T47D (cell line): ENCODE measurements around the gene ALMS1.
"Not testable (repeated sequence)": the region's sequence is repeated elsewhere in the genome, so short reads cannot be mapped to it uniquely, and the experiment has no call there.

Experiments
- DNase-seq, 2 experiments: peaks; one replicate each; pipeline versions ENCODE4 v3.0.0 to v3.0.0-alpha.2; 2011 to 2012; ENCODE audit warnings: low read depth in 1 of 2, low spot score in 1 of 2
- JUND ChIP-seq: IDR thresholded peaks from 2 replicates; pipeline ENCODE4 v1.6.1; 2012; ENCODE audit warnings: low read depth
- in situ Hi-C: cut with HindIII; loops from 2 replicates; pipeline ENCODE4 v1.10.0; 2016; ENCODE audit warnings: low sequenced_read_pairs, low pct_unique_long_range_greater_than_20kb

The ALMS1 gene

DNA sequence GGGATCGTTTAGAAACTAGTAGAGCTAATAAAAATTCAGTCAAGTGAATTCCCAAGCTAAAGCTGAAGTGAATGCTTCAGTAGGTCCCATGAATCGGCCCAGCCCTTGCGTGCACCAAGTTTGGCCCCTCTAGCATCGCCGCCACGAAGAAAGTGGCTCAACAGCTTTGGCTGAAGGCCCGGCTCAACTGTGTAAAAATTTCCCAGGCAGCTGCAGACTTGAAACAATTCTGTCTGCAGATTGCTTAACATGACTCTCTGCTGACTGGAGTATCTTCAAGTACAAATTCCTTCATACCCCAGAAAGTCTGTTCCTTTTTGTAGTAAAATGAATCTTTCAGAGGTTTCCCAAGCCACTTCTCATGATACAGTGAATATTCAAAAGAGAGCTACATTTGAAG is 32.7 kb downstream of the ALMS1 start:
- no peak for DNase-seq
- TF ChIP-seq JUND: no peak
- in situ Hi-C loops: no loop called here

DNA sequence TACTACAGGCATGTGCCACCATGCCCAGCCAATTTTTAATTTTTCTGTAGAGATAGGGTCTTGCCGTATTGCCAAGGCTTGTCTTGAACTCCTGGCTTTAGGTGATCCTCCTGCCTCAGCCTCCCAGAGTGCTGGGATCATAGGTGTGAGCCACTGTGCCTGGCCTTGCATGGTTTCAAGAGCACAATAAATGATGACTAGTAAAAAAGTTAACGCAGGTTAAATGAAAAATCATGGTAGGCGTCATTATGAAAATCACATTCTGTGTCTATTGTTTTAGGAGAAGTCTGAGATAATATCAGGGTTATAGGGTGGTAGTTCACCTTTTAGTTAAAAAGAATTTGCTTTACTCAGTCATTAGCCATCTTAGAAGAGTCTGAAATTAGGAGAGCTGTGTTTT is 38.3 kb downstream of the ALMS1 start:
- in situ Hi-C loops: no loop called here
- no peak for DNase-seq
- TF ChIP-seq JUND: no peak

GRCh38 chr2:73426176-73426575 is 40.5 kb downstream of the ALMS1 start:
- DNase-seq: no peak
- in situ Hi-C loops: no loop called here
- TF ChIP-seq JUND: no peak

DNA sequence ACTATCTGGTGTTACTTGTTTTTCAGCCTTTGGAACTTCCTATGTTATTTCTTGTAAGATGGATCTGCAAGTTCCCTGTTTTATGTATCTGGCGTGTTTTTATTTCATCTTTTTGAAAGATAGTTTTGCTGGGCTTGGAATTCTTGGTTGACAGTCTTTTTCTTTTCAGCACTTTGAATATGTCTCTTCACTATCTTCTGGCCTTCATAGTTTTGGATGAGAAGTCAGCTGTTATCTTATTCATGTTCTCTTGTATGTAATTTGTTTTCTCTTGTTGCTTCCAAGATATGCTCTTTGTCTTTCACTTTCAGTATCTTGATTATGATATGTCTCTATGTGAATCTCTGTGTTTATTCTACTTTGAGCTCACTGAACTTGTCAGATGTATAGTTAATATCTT is 50.4 kb downstream of the ALMS1 start:
- TF ChIP-seq JUND: no peak
- in situ Hi-C loops: no loop called here
- no peak for DNase-seq

- TF ChIP-seq JUND: no peak
- in situ Hi-C loops: no loop called here
Measured at GRCh38 chr2:73444202-73444601, 58.6 kb downstream of the ALMS1 start.

DNA sequence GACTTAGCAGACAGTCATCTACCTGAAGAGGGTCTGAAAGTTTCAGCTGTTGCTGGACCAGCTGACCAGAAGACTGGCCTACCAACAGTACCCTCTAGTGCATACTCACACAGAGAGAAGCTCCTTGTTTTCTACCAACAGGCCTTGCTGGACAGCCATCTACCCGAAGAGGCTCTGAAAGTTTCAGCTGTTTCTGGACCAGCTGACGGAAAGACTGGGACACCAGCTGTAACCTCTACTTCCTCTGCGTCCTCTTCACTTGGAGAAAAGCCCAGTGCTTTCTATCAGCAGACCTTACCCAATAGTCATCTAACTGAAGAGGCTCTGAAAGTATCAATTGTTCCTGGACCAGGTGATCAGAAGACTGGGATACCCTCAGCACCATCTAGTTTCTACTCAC is 63.2 kb downstream of the ALMS1 start:
- in situ Hi-C loops: no loop called here
- no peak for TF ChIP-seq JUND
- no peak for DNase-seq

More at GRCh38 chr2:73444202-73444601, 58.6 kb downstream of the ALMS1 start:
- peak in 1 of 2 experiments; percentile 1 for DNase-seq

GRCh38 chr2:73449404-73449803 is 63.8 kb downstream of the ALMS1 start:
- no peak for TF ChIP-seq JUND
- no peak for DNase-seq
- in situ Hi-C loops: no loop called here

DNA sequence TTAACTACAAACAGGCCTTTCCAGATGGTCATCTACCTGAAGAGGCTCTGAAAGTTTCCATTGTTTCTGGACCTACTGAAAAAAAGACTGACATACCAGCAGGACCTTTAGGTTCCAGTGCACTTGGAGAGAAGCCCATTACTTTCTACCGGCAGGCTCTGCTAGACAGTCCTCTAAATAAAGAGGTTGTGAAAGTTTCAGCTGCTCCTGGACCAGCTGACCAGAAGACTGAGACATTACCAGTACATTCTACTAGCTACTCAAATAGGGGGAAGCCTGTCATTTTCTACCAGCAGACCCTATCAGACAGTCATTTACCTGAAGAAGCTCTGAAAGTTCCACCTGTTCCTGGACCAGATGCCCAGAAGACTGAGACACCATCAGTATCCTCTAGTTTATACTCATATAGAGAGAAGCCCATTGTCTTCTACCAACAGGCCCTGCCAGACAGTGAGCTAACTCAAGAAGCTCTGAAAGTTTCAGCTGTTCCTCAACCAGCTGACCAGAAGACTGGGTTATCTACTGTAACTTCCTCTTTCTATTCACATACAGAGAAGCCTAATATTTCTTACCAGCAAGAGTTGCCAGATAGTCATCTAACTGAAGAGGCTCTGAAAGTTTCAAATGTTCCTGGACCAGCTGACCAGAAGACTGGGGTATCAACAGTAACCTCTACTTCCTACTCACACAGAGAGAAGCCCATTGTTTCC is 65.8 kb downstream of the ALMS1 start:
- in situ Hi-C loops: no loop called here
- no peak for TF ChIP-seq JUND
- no peak for DNase-seq

DNA sequence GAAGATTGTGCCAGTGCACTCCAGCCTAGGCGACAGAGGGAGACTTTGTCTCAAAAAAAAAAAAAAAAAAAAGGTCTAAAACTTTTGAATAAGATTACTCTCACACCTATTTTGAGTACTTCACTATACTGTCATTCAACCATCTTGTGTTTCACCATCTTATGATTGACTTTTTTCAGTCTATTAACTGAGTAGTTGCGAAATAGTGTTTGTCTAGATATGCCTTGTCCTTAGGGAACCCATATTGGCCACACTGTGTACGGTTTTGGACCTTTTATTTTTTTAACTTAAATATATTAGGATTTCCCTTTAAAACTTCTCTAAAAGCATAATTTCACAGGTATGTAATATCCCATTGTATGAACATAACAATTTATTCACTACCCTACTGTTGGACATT is 72.3 kb downstream of the ALMS1 start:
- in situ Hi-C loops: no loop called here
- DNase-seq: no peak
- TF ChIP-seq JUND: no peak

DNA sequence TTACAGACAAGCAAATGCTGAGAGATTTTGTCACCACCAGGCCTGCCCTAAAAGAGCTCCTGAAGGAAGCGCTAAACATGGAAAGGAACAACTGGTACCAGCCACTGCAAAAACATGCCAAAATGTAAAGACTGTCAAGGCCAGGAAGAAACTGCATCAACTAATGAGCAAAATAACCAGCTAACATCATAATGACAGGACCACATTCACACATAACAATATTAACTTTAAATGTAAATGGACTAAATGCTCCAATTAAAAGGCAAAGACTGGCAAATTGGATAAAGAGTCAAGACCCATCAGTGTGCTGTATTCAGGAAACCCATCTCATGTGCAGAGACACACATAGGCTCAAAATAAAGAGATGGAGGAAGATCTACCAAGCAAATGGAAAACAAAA is 76.8 kb downstream of the ALMS1 start:
- DNase-seq, in situ Hi-C loops: not testable (repeated sequence)

DNA sequence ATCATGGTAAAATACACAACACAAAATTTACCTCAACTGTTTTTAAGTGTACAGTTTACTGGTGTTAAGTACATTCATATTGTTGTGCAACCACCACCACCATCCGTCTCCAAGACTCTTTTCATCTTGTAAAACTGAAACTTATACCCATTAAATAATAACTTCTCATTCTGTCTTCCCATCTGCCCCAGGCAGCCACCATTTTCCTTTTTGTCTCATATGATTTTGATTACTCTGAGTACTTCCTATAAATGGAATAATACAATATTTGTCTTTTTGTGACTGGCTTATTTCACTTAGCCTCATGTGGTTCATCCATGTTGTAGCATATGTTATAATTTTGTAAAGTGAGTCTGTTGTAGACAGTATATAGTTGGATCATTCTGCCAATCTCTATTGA is 82.7 kb downstream of the ALMS1 start:
- in situ Hi-C loops: no loop called here
- no peak for DNase-seq
- no peak for TF ChIP-seq JUND

DNA sequence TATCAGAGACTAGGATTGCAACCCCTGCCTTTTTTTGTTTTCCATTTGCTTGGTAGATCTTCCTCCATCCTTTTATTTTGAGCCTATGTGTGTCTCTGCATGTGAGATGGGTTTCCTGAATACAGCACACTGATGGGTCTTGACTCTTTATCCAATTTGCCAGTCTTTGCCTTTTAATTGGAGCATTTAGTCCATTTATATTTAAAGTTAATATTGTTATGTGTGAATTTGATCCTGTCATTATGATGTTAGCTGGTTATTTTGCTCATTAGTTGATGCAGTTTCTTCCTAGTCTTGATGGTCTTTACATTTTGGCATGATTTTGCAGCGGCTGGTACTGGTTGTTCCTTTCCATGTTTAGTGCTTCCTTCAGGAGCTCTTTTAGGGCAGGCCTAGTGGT is 98.2 kb downstream of the ALMS1 start:
- in situ Hi-C loops, DNase-seq: not testable (repeated sequence)

DNA sequence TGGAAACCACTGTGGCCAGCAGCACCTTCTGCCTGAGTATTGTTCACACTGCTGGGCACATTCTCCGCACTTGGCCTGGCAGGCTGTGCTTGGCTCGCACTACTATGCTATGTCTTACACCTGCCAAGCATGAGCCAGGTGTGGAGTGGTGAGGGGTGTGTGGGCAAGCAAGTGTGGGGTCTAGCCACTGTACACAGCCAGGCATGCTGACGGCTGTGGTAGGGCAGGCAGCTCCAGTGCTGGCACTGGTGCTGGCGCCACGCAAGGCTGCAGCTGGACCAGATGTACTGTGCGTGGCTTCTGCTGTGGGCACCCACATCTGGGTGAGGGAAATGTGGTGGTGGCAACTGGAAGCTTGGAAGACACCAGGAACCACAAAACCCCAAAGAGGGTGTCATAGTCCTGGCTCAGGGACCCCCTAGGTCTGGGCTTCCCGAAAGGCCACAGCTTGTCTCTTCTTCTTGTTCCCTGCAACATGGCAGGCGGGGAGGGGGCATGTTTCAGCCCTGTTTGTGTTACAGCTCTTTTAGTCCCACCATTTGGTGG is 101.5 kb downstream of the ALMS1 start:
- no peak for TF ChIP-seq JUND
- no peak for DNase-seq
- in situ Hi-C loops: no loop called here

DNA sequence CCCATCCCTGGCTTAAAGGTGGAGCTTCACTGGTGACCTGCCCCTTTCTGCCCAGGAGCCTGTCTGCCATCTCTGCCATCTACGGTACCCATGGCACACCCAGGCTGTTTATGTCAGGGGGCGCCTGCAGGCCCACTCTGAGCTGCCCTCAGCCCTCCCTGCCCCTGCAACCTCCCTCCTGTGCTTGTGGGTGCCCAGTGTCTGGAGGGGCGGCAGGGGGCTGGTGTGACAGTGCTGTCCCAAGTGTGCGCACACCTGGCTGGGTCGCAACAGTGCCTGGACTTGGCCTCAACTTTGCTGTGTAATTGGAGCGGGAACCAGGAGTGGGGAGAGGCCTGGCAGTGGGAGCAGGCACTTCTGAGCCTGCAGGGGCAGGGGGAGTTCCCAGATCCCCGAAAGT is 102.4 kb downstream of the ALMS1 start:
- no peak for TF ChIP-seq JUND
- in situ Hi-C loops: no loop called here
- DNase-seq: no peak

DNA sequence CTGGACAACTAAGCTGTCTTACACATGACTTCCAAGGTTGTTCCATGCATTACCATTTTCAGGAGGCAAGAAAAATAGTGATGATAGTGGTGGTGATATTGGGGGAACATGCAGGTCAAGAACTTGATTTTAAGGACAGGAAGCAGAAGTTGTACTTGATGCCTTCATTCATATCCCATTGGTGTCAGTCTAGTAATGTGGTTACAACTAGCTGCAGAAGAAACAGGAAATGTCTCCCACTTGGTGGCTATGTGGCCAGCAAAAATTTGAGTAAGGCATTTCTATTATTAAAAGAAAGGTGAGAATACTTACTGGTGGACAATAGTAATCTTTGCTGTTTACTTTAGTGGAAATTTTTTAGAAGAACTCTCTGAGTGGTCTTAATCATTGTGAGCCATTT is 103.4 kb downstream of the ALMS1 start:
- no peak for DNase-seq
- TF ChIP-seq JUND: no peak

More for the DNA sequence above, 103.4 kb downstream of the ALMS1 start:
- in situ Hi-C loops: no loop called here
